Measurements from ENCODE around the gene SVIP. TPM values are rescaled to one million over a fixed set of nuclear protein-coding genes. Genes with fewer than 3 reads are reported as not detected.

SVIP gene
- polyA plus RNA-seq, 3 donors: 1.0 to 3.1 (median 2.6) TPM

DNA sequence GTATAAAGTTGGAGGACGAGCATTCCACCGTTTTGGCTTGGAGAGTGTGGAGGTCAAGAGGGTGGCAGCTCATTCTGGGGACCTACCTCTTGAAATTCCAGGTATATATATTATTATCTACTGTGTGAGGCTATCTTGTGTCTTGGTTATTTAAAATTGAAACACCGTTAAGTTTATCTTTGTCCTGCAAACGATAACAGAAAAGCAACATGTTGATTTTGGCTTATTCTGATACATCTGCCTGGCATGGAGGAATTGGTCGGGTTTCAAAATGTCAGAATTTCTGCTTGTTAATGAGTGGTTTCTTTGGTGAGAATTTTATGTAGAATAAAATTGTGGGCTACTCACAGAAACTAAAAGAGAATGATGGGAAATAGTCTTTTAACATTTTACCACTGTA, 54.4 kb downstream of the SVIP start:
- H3K27ac Mint-ChIP-seq: no peak overlapping the region
- no peaks in the 10 kb centered on the region for H3K4me1 Mint-ChIP-seq
- DNase-seq: no peak
- H3K4me3 ChIP-seq (replicated peaks in 1 of 3; ENCODE audit: low read depth in 2 of 3, low read length in 3 of 3): no peak overlapping the region
- H3K9me3 ChIP-seq (replicated peaks in 1 of 2; ENCODE audit: control insufficient read depth in 1 of 2, insufficient read depth in 1 of 2, low read length in 2 of 2): no peaks in the 10 kb centered on the region
- no peaks in the 10 kb centered on the region for H3K27me3 ChIP-seq (ENCODE audit: control insufficient read depth in 2 of 2, insufficient read depth in 2 of 2, low read length in 2 of 2)
- H2AFZ ChIP-seq (ENCODE audit: insufficient read depth, low read depth, low read length, poor library complexity, severe bottlenecking): no peak overlapping the region
- no peaks in the 10 kb centered on the region for H3K36me3 Mint-ChIP-seq
- TF ChIP-seq, protein P1, sequence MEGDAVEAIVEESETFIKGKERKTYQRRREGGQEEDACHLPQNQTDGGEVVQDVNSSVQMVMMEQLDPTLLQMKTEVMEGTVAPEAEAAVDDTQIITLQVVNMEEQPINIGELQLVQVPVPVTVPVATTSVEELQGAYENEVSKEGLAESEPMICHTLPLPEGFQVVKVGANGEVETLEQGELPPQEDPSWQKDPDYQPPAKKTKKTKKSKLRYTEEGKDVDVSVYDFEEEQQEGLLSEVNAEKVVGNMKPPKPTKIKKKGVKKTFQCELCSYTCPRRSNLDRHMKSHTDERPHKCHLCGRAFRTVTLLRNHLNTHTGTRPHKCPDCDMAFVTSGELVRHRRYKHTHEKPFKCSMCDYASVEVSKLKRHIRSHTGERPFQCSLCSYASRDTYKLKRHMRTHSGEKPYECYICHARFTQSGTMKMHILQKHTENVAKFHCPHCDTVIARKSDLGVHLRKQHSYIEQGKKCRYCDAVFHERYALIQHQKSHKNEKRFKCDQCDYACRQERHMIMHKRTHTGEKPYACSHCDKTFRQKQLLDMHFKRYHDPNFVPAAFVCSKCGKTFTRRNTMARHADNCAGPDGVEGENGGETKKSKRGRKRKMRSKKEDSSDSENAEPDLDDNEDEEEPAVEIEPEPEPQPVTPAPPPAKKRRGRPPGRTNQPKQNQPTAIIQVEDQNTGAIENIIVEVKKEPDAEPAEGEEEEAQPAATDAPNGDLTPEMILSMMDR (IDR thresholded peaks at IDR 0.05): no peak
- H3K4me1 ChIP-seq (ENCODE audit: control insufficient read depth in 1 of 2, insufficient read depth in 2 of 2, low read length in 2 of 2): no peaks in the 10 kb centered on the region
- WGBS (ENCODE audit: insufficient coverage): 89% methylated on average over 3 of the region's 5 CpGs
- no peaks in the 10 kb centered on the region for H3K36me3 ChIP-seq (replicated peaks in 1 of 2; ENCODE audit: control insufficient read depth in 1 of 2, insufficient read depth in 2 of 2, low read length in 2 of 2)
- no peaks in the 10 kb centered on the region for H4K20me1 ChIP-seq (ENCODE audit: insufficient read depth, low read length)
- intact Hi-C loops (cut with micrococcal nuclease): no loop called here
- no peak overlapping the region for H3K4me2 ChIP-seq (replicated peaks; ENCODE audit: extremely low read depth, low read length, poor library complexity, severe bottlenecking)
- no peaks in the 10 kb centered on the region for H3K9me3 Mint-ChIP-seq
- no peak overlapping the region for H3K4me3 Mint-ChIP-seq
- no peak overlapping the region for H3K9ac ChIP-seq (ENCODE audit: insufficient read depth, low read length, poor library complexity, severe bottlenecking)
- no peak overlapping the region for H3K27ac ChIP-seq (ENCODE audit: low read depth in 1 of 2, low read length in 2 of 2)
- no peaks in the 10 kb centered on the region for H3K79me2 ChIP-seq (ENCODE audit: insufficient read depth, low read length)
- H3K27me3 Mint-ChIP-seq (ENCODE audit: low read depth in 3 of 3): no peaks in the 10 kb centered on the region

DNA sequence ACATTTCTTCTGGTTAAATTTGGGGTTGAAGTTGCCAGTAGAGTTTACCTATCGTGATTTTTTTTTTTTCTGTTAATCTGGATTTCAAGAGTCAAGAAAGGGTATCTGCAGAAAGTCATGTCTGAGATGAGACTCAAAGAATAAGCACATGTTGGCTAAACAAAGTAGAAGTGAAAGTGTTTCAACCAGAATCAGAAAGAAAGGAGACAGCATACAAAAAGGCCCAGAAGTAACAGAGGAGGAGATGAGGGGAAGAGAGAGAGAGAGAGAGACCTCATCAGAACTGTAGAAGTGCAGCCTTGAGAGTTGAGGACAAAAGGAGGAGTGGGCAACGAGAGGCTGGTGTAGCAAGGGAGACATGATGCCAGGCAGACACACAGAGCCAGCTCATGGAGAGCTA, 54.9 kb downstream of the SVIP start:
- Mint-ChIP-seq H3K9me3 (peaks cover 0 to 1% (median 0%) of the 10 kb centered on the region in 7 donors), H3K36me3 (no peaks in the 10 kb centered on the region), H3K4me1 (no peaks in the 10 kb centered on the region), H3K27ac (no peak overlapping the region), H3K27me3 (ENCODE audit: low read depth in 3 of 3) (no peaks in the 10 kb centered on the region), H3K4me3 (no peak overlapping the region)
- no peaks in the 10 kb centered on the region for H3K9me3 ChIP-seq (replicated peaks in 1 of 2; ENCODE audit: control insufficient read depth in 1 of 2, insufficient read depth in 1 of 2, low read length in 2 of 2)
- no peak overlapping the region for H3K4me3 ChIP-seq (replicated peaks in 1 of 3; ENCODE audit: low read depth in 2 of 3, low read length in 3 of 3)
- H3K9ac ChIP-seq (ENCODE audit: insufficient read depth, low read length, poor library complexity, severe bottlenecking): no peak overlapping the region
- intact Hi-C loops (cut with micrococcal nuclease): no loop called here
- WGBS (ENCODE audit: insufficient coverage): 100% methylated on average over 2 of the region's 2 CpGs
- no peaks in the 10 kb centered on the region for H3K36me3 ChIP-seq (replicated peaks in 1 of 2; ENCODE audit: control insufficient read depth in 1 of 2, insufficient read depth in 2 of 2, low read length in 2 of 2)
- H4K20me1 ChIP-seq (ENCODE audit: insufficient read depth, low read length): no peaks in the 10 kb centered on the region
- no peaks in the 10 kb centered on the region for H3K4me1 ChIP-seq (ENCODE audit: control insufficient read depth in 1 of 2, insufficient read depth in 2 of 2, low read length in 2 of 2)
- no peaks in the 10 kb centered on the region for H3K79me2 ChIP-seq (ENCODE audit: insufficient read depth, low read length)
- no peak for DNase-seq
- H3K27ac ChIP-seq (ENCODE audit: low read depth in 1 of 2, low read length in 2 of 2): no peak overlapping the region
- TF ChIP-seq, protein P1 (IDR thresholded peaks at IDR 0.05): no peak
- H3K4me2 ChIP-seq (replicated peaks; ENCODE audit: extremely low read depth, low read length, poor library complexity, severe bottlenecking): no peak overlapping the region
- H3K27me3 ChIP-seq (ENCODE audit: control insufficient read depth in 2 of 2, insufficient read depth in 2 of 2, low read length in 2 of 2): no peaks in the 10 kb centered on the region
- no peak overlapping the region for H2AFZ ChIP-seq (ENCODE audit: insufficient read depth, low read depth, low read length, poor library complexity, severe bottlenecking)

All from CD14-positive monocyte (primary cell).